Sigmoid colon (tissue), 7 donors: Measurements from ENCODE around the gene ARGLU1. TPM values are rescaled to one million over a fixed set of nuclear protein-coding genes. Genes with fewer than 3 reads are reported as not detected.

Experiments used
- DNase-seq: peaks from one replicate; pipeline ENCODE4 v3.0.0-alpha.2; 2019
- H3K27ac ChIP-seq, 4 donors: fragments of 200-600 bp; sonication (generic); one replicate each; pipeline ENCODE4 v1.5.1; 2016 to 2019; ENCODE audit warnings: mild to moderate bottlenecking in 1 of 4
- H3K27me3 ChIP-seq, 3 donors: fragments of 200-600 bp; sonication (generic); one replicate each; pipeline ENCODE4 v1.5.1; 2019; ENCODE audit warnings: mild to moderate bottlenecking in 1 of 3
- H3K36me3 ChIP-seq, 4 donors: fragments of 200-600 bp; sonication (generic); one replicate each; pipeline ENCODE4 v1.5.1; 2016 to 2019
- H3K4me1 ChIP-seq, 4 donors: fragments of 200-600 bp; sonication (generic); one replicate each; pipeline ENCODE4 v1.5.1; 2017 to 2019
- H3K4me3 ChIP-seq, 4 donors: fragments of 200-600 bp; sonication (generic); one replicate each; pipeline ENCODE4 v1.5.1; 2017 to 2019; ENCODE audit warnings: mild to moderate bottlenecking in 2 of 4, moderate library complexity in 1 of 4
- H3K9me3 ChIP-seq, 4 donors: fragments of 200-600 bp in 3 of 4; sonication (generic) in 3 of 4; one replicate each; pipeline versions ENCODE4 v1.5.1 to v1.6.1; 2013 to 2019
- EP300 ChIP-seq, 4 donors: sonication (generic); formaldehyde crosslinking; IDR thresholded peaks; one replicate each; pipeline ENCODE4 v1.6.1; 2017; ENCODE audit warnings: antibody characterized with exemption in 4 of 4
- POLR2A ChIP-seq, 2 donors: fragments of 450-650 bp; IDR thresholded peaks; one replicate each; pipeline ENCODE4 v1.6.1; 2016; ENCODE audit warnings: antibody characterized with exemption in 2 of 2, mild to moderate bottlenecking in 2 of 2, moderate library complexity in 2 of 2
- POLR2AphosphoS5 ChIP-seq, 4 donors: sonication (generic); formaldehyde crosslinking; IDR thresholded peaks; one replicate each; pipeline ENCODE4 v1.6.1; 2017; ENCODE audit warnings: antibody characterized with exemption in 4 of 4
- WGBS, 2 donors: extraction: QIAGEN DNeasy Blood & Tissue Kit; methylation state at CpG; one replicate each; pipeline ENCODE4 v1.1.7; 2013; 5-methylcytosine and 5-hydroxymethylcytosine counted together
- intact Hi-C: fragments of 100-400 bp; cut with DNase I; formaldehyde crosslinking; loops from one replicate; pipeline ENCODE4 v1.15.1; 2023
- polyA plus RNA-seq, 3 donors: library from polyadenylated mRNA; stranded (reverse); fragments of 200-250 nt; gene quantifications; one replicate each; pipeline ENCODE4 v1.2.3, GENCODE V29; 2013
- total RNA-seq, 4 donors: library from RNA; depleted of rRNA; stranded (reverse); fragments of >200 nt; gene quantifications; one replicate each; pipeline ENCODE4 v1.1.0, GENCODE V29; 2016
- TF ChIP-seq, protein P1 (sequence below), 4 experiments: fragments of 450-650 bp in 3 of 4; fragments of 200-600 bp in 1 of 4; IDR thresholded peaks; one replicate each; pipeline ENCODE4 v1.5.1; 2016 to 2019; ENCODE audit warnings: antibody characterized with exemption in 4 of 4, mild to moderate bottlenecking in 3 of 4, moderate library complexity in 2 of 4
- donor health status: healthy with polysubstance abuse.
- donor health status: Bipolar disorder and iron deficiency.
- donor health status: healthy.

The ARGLU1 gene
- total and polyA plus RNA-seq, 7 donors: 7.8 to 196 (median 88.1) TPM

DNA sequence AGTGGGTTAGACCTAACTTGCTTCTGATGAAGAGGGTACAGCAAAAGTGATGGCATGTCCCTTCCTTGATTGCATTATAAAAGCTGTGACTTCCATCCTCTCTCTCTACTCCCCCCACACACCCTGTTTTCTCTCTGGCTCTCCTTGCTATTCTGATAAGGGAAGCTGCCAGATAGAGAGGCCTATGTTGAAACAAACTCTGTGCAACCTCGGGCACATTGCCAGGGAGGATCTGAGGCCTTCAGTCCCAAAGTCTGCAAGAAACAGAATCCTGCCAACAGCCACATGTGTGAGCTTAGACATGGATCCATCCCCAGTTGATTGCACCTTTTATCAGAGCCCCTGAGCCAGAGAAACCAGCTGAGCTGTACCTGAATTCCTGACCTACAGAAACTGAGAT, 44.8 kb upstream of the ARGLU1 start:
- no peak overlapping the region for H3K4me3 ChIP-seq
- peak; percentile 89 for DNase-seq
- no peaks in the 10 kb centered on the region for H3K36me3 ChIP-seq
- TF ChIP-seq, protein P1, sequence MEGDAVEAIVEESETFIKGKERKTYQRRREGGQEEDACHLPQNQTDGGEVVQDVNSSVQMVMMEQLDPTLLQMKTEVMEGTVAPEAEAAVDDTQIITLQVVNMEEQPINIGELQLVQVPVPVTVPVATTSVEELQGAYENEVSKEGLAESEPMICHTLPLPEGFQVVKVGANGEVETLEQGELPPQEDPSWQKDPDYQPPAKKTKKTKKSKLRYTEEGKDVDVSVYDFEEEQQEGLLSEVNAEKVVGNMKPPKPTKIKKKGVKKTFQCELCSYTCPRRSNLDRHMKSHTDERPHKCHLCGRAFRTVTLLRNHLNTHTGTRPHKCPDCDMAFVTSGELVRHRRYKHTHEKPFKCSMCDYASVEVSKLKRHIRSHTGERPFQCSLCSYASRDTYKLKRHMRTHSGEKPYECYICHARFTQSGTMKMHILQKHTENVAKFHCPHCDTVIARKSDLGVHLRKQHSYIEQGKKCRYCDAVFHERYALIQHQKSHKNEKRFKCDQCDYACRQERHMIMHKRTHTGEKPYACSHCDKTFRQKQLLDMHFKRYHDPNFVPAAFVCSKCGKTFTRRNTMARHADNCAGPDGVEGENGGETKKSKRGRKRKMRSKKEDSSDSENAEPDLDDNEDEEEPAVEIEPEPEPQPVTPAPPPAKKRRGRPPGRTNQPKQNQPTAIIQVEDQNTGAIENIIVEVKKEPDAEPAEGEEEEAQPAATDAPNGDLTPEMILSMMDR (IDR thresholded peaks at IDR 0.05): no peak
- TF ChIP-seq POLR2A (IDR thresholded peaks at IDR 0.05): no peak
- TF ChIP-seq POLR2AphosphoS5 (IDR thresholded peaks at IDR 0.05): no peak
- no peak for TF ChIP-seq EP300 (IDR thresholded peaks at IDR 0.05)
- no peaks in the 10 kb centered on the region for H3K27me3 ChIP-seq
- WGBS, 2 donors: 2 to 31% methylated on average over 1 of the region's 1 CpG
- intact Hi-C loops: no loop called here
- no peaks in the 10 kb centered on the region for H3K9me3 ChIP-seq
- H3K4me1 ChIP-seq: no peaks in the 10 kb centered on the region
- no peak overlapping the region for H3K27ac ChIP-seq

DNA sequence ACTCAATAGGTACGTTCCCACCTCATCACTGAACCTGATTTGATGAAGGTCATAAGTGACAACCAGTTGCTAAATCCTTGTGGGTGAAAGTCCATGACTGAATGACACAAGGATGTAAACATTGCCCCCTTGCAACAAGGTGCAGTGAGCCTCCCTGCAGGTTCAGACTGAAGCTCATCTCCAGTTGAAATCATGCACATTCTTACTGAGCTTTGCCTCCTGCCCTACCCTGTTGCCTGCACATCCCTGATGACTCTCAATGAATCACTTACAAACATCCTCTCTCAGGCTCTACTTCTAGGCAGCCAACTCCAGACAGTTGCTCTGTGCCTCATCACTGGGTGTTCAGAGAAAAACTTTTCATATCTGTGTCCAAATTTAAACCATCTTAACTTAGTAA, 42.5 kb upstream of the ARGLU1 start:
- TF ChIP-seq, protein P1 (IDR thresholded peaks at IDR 0.05): no peak
- no peak for TF ChIP-seq POLR2A (IDR thresholded peaks at IDR 0.05)
- no peak for TF ChIP-seq POLR2AphosphoS5 (IDR thresholded peaks at IDR 0.05)
- TF ChIP-seq EP300 (IDR thresholded peaks at IDR 0.05): no peak
- Histone ChIP-seq H3K4me3 (no peak overlapping the region), H3K27me3 (no peaks in the 10 kb centered on the region), H3K27ac (no peak overlapping the region), H3K4me1 (no peaks in the 10 kb centered on the region), H3K36me3 (no peaks in the 10 kb centered on the region), H3K9me3 (no peaks in the 10 kb centered on the region)
- intact Hi-C loops: no loop called here
- no peak for DNase-seq
- 87 to 89% methylated on average over 1 of the region's 1 CpG for WGBS, 2 donors

DNA sequence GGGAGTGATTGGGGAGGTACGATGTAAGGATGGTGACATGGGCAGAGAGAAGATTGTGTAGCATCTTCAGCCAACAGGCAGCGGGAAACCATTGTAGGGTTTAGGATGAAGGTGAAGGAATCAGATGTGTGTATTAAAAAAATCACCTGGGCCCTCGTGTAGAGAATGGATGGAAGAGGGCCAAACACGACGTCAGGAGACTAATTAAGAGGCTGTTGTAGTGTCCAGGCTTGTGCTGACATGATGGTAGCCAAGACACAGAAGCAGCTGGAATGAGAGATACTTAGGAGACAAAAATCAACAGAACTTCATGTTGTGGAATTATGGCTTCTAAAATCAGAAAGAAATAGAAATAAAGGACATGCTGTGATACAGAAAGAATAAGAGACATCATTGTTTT, 41.2 kb upstream of the ARGLU1 start:
- Histone ChIP-seq H3K9me3 (no peaks in the 10 kb centered on the region), H3K4me1 (no peaks in the 10 kb centered on the region), H3K36me3 (no peaks in the 10 kb centered on the region), H3K27me3 (no peaks in the 10 kb centered on the region), H3K27ac (no peak overlapping the region), H3K4me3 (no peak overlapping the region)
- intact Hi-C loops: no loop called here
- TF ChIP-seq EP300 (IDR thresholded peaks at IDR 0.05) (no peak), POLR2AphosphoS5 (IDR thresholded peaks at IDR 0.05) (no peak), POLR2A (IDR thresholded peaks at IDR 0.05) (no peak)
- TF ChIP-seq, protein P1 (IDR thresholded peaks at IDR 0.05): no peak
- 67 to 73% methylated on average over 5 of the region's 5 CpGs for WGBS, 2 donors
- no peak for DNase-seq

DNA sequence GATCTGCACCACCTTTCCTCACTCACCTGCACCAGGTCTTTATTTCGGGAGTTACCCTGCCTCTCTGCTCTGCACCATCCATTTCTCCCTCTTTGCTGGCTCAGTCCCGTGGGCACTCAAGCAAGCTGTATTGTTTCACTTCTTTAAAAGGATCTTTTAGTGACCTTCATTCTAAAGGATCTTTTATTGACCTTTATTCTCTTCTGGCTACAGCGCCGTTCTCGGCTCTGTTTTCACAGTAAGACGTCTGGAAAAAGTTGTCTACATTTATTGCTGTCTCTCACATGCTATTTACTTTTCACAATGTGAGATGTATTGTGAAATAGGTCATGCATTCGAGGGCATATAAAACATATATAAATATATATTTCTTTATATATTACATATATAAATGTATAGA, 35.6 kb upstream of the ARGLU1 start:
- Histone ChIP-seq H3K9me3 (no peaks in the 10 kb centered on the region), H3K4me1 (no peaks in the 10 kb centered on the region), H3K4me3 (no peak overlapping the region), H3K27me3 (no peaks in the 10 kb centered on the region), H3K36me3 (no peaks in the 10 kb centered on the region), H3K27ac (no peak overlapping the region)
- TF ChIP-seq EP300 (IDR thresholded peaks at IDR 0.05) (no peak), POLR2AphosphoS5 (IDR thresholded peaks at IDR 0.05) (no peak), POLR2A (IDR thresholded peaks at IDR 0.05) (no peak)
- TF ChIP-seq, protein P1 (IDR thresholded peaks at IDR 0.05): no peak
- no peak for DNase-seq
- intact Hi-C loops: no loop called here
- WGBS, 2 donors: 18 to 47% methylated on average over 7 of the region's 7 CpGs

DNA sequence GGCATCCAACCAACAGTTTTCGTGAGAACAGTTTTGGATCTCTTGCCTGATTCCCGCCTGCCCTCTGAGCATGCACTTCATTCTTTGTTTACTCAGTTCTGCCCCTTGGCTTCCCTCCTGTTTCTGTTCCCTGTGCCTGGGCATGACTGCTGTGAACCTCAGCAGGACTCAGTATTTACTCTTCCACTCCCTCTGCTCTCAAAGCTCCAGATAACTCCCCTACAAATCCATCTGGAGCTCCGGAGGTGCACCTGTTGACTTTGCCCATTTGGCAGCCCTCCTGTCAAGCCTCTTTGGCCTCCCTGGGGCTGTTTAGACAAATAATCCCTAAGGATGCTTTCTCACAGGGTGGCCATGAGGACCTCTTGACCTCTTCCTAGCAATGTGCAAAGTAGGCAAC, 34.2 kb upstream of the ARGLU1 start:
- intact Hi-C loops: no loop called here
- H3K27ac ChIP-seq: no peak overlapping the region
- H3K9me3 ChIP-seq: no peaks in the 10 kb centered on the region
- no peak for DNase-seq
- no peaks in the 10 kb centered on the region for H3K4me1 ChIP-seq
- 16 to 73% methylated on average over 3 of the region's 3 CpGs for WGBS, 2 donors
- no peak overlapping the region for H3K4me3 ChIP-seq
- no peaks in the 10 kb centered on the region for H3K27me3 ChIP-seq
- TF ChIP-seq POLR2A (IDR thresholded peaks at IDR 0.05): no peak
- TF ChIP-seq, protein P1 (IDR thresholded peaks at IDR 0.05): no peak
- no peak for TF ChIP-seq POLR2AphosphoS5 (IDR thresholded peaks at IDR 0.05)
- no peak for TF ChIP-seq EP300 (IDR thresholded peaks at IDR 0.05)
- H3K36me3 ChIP-seq: no peaks in the 10 kb centered on the region
